Measurements from ENCODE around the gene LBHD1. TPM values are rescaled to one million over a fixed set of nuclear protein-coding genes. Genes with fewer than 3 reads are reported as not detected.

The LBHD1 gene
- 1.8 TPM for polyA plus RNA-seq (2013, experiment 1 of 2)
- polyA plus RNA-seq (2013, experiment 2 of 2), result 1.3 TPM

GRCh38 chr11:62671608-62672389 lies at the start of gene LBHD1, which contains the start of gene UQCC3:
LBHD1 (minus strand) TSS chr11:62672267; CDS start chr11:62670031, 2,236 bp downstream.
UQCC3 (plus strand) TSS chr11:62671673; CDS start chr11:62671746, 73 bp downstream.
- H3K4me3 ChIP-seq (ENCODE audit: low read length), result peak within 1 kb of the TSS; percentile 77
- no peaks in the 10 kb centered on the region for H3K27me3 ChIP-seq (ENCODE audit: insufficient read depth, low read length)
- 0 out of 2 replicates have a peak, but pooled peaks cover under 1% of the 10 kb centered on the region for H3K4me1 ChIP-seq (ENCODE audit: insufficient read depth, low read length)
- H3K27ac ChIP-seq (ENCODE audit: low read depth, low read length), result peak within 1 kb of the TSS; percentile 72
- H3K9me3 ChIP-seq (ENCODE audit: insufficient read depth, low read depth, low read length), result no peaks in the 10 kb centered on the region
- H3K36me3 ChIP-seq (ENCODE audit: insufficient read depth, low read length), result peaks cover 43% of the 10 kb centered on the region
- 1% methylated on average over 59 of the region's 59 CpGs for WGBS
- peak within 1 kb of the TSS; percentile 88 for H3K9ac ChIP-seq (ENCODE audit: low read depth, low read length)

GRCh38 chr11:62719302-62719978 lies 47.4 kb upstream of the LBHD1 start:
- H3K27me3 ChIP-seq (ENCODE audit: insufficient read depth, low read length), result no peaks in the 10 kb centered on the region
- H3K9ac ChIP-seq (ENCODE audit: low read depth, low read length), result no peak overlapping the region
- no peak overlapping the region for H3K27ac ChIP-seq (ENCODE audit: low read depth, low read length)

GRCh38 chr11:62716816-62717215 lies 44.7 kb upstream of the LBHD1 start:
- no peaks in the 10 kb centered on the region for H3K4me1 ChIP-seq (ENCODE audit: insufficient read depth, low read length)
- H3K36me3 ChIP-seq (ENCODE audit: insufficient read depth, low read length), result peaks cover 98% of the 10 kb centered on the region
- H3K4me3 ChIP-seq (ENCODE audit: low read length), result no peak overlapping the region
- no peak overlapping the region for H3K27ac ChIP-seq (ENCODE audit: low read depth, low read length)
- WGBS, result 98% methylated on average over 10 of the region's 11 CpGs
- no peaks in the 10 kb centered on the region for H3K27me3 ChIP-seq (ENCODE audit: insufficient read depth, low read length)
- no peaks in the 10 kb centered on the region for H3K9me3 ChIP-seq (ENCODE audit: insufficient read depth, low read depth, low read length)
- H3K9ac ChIP-seq (ENCODE audit: low read depth, low read length), result no peak overlapping the region

More at GRCh38 chr11:62719302-62719978, 47.4 kb upstream of the LBHD1 start:
- Histone ChIP-seq H3K9me3 (ENCODE audit: insufficient read depth, low read depth, low read length) (no peaks in the 10 kb centered on the region), H3K36me3 (ENCODE audit: insufficient read depth, low read length) (peaks cover 99% of the 10 kb centered on the region), H3K4me1 (ENCODE audit: insufficient read depth, low read length) (peaks cover under 1% of the 10 kb centered on the region; the same call in 1 of the 2 replicates), H3K4me3 (ENCODE audit: low read length) (no peak overlapping the region)
- 91% methylated on average over 2 of the region's 2 CpGs for WGBS

GRCh38 chr11:62716206-62716605 lies 44.1 kb upstream of the LBHD1 start:
- Histone ChIP-seq H3K36me3 (ENCODE audit: insufficient read depth, low read length) (peaks cover 98% of the 10 kb centered on the region), H3K4me3 (ENCODE audit: low read length) (no peak overlapping the region), H3K27ac (ENCODE audit: low read depth, low read length) (no peak overlapping the region), H3K9me3 (ENCODE audit: insufficient read depth, low read depth, low read length) (no peaks in the 10 kb centered on the region), H3K9ac (ENCODE audit: low read depth, low read length) (no peak overlapping the region), H3K27me3 (ENCODE audit: insufficient read depth, low read length) (no peaks in the 10 kb centered on the region), H3K4me1 (ENCODE audit: insufficient read depth, low read length) (no peaks in the 10 kb centered on the region)
- 96% methylated on average over 5 of the region's 5 CpGs for WGBS

GRCh38 chr11:62715150-62716130 lies 43.4 kb upstream of the LBHD1 start:
- WGBS, result 95% methylated on average over 24 of the region's 24 CpGs
- no peak overlapping the region for H3K4me3 ChIP-seq (ENCODE audit: low read length)
- H3K27me3 ChIP-seq (ENCODE audit: insufficient read depth, low read length), result no peaks in the 10 kb centered on the region
- peaks cover 98% of the 10 kb centered on the region for H3K36me3 ChIP-seq (ENCODE audit: insufficient read depth, low read length)
- H3K9ac ChIP-seq (ENCODE audit: low read depth, low read length), result no peak overlapping the region
- no peaks in the 10 kb centered on the region for H3K9me3 ChIP-seq (ENCODE audit: insufficient read depth, low read depth, low read length)
- no peak overlapping the region for H3K27ac ChIP-seq (ENCODE audit: low read depth, low read length)
- H3K4me1 ChIP-seq (ENCODE audit: insufficient read depth, low read length), result peaks cover under 1% of the 10 kb centered on the region; the same call in 1 of the 2 replicates

GRCh38 chr11:62713343-62713742 lies 41.3 kb upstream of the LBHD1 start:
- Histone ChIP-seq H3K9ac (ENCODE audit: low read depth, low read length) (no peak overlapping the region), H3K36me3 (ENCODE audit: insufficient read depth, low read length) (peaks cover 81% of the 10 kb centered on the region)
- WGBS, result 100% methylated on average over 1 of the region's 2 CpGs

GRCh38 chr11:62712861-62713260 lies 40.8 kb upstream of the LBHD1 start:
- Histone ChIP-seq H3K36me3 (ENCODE audit: insufficient read depth, low read length) (peaks cover 76% of the 10 kb centered on the region), H3K9me3 (ENCODE audit: insufficient read depth, low read depth, low read length) (no peaks in the 10 kb centered on the region), H3K27me3 (ENCODE audit: insufficient read depth, low read length) (no peaks in the 10 kb centered on the region), H3K27ac (ENCODE audit: low read depth, low read length) (no peak overlapping the region), H3K4me3 (ENCODE audit: low read length) (no peak overlapping the region), H3K9ac (ENCODE audit: low read depth, low read length) (no peak overlapping the region), H3K4me1 (ENCODE audit: insufficient read depth, low read length) (peaks cover 13% of the 10 kb centered on the region)
- 96% methylated on average over 3 of the region's 3 CpGs for WGBS

More at GRCh38 chr11:62713343-62713742, 41.3 kb upstream of the LBHD1 start:
- Histone ChIP-seq H3K4me3 (ENCODE audit: low read length) (no peak overlapping the region), H3K27ac (ENCODE audit: low read depth, low read length) (peak overlapping the region; percentile 12; the same call in 1 of the 2 replicates), H3K9me3 (ENCODE audit: insufficient read depth, low read depth, low read length) (no peaks in the 10 kb centered on the region), H3K4me1 (ENCODE audit: insufficient read depth, low read length) (peaks cover 9% of the 10 kb centered on the region), H3K27me3 (ENCODE audit: insufficient read depth, low read length) (no peaks in the 10 kb centered on the region)

GRCh38 chr11:62712276-62712812 lies 40.3 kb upstream of the LBHD1 start:
- Histone ChIP-seq H3K4me1 (ENCODE audit: insufficient read depth, low read length) (peaks cover 17% of the 10 kb centered on the region), H3K4me3 (ENCODE audit: low read length) (no peak overlapping the region), H3K36me3 (ENCODE audit: insufficient read depth, low read length) (peaks cover 71% of the 10 kb centered on the region), H3K27ac (ENCODE audit: low read depth, low read length) (no peak overlapping the region), H3K27me3 (ENCODE audit: insufficient read depth, low read length) (no peaks in the 10 kb centered on the region), H3K9me3 (ENCODE audit: insufficient read depth, low read depth, low read length) (no peaks in the 10 kb centered on the region), H3K9ac (ENCODE audit: low read depth, low read length) (no peak overlapping the region)
- 95% methylated on average over 6 of the region's 6 CpGs for WGBS

- Histone ChIP-seq H3K36me3 (ENCODE audit: insufficient read depth, low read length) (peaks cover 50% of the 10 kb centered on the region), H3K9ac (ENCODE audit: low read depth, low read length) (peak overlapping the region; percentile 95), H3K4me3 (ENCODE audit: low read length) (peak overlapping the region; percentile 82), H3K27me3 (ENCODE audit: insufficient read depth, low read length) (no peaks in the 10 kb centered on the region), H3K27ac (ENCODE audit: low read depth, low read length) (peak overlapping the region; percentile 99), H3K4me1 (ENCODE audit: insufficient read depth, low read length) (peaks cover 21% of the 10 kb centered on the region), H3K9me3 (ENCODE audit: insufficient read depth, low read depth, low read length) (no peaks in the 10 kb centered on the region)
- WGBS, result 76% methylated on average over 7 of the region's 7 CpGs
Measured at GRCh38 chr11:62710001-62710345, 37.9 kb upstream of the LBHD1 start.

GRCh38 chr11:62709247-62710000 lies 37.4 kb upstream of the LBHD1 start:
- Histone ChIP-seq H3K4me1 (ENCODE audit: insufficient read depth, low read length) (peaks cover 21% of the 10 kb centered on the region), H3K9ac (ENCODE audit: low read depth, low read length) (peak overlapping the region; percentile 95), H3K4me3 (ENCODE audit: low read length) (peak overlapping the region; percentile 82), H3K27ac (ENCODE audit: low read depth, low read length) (peak overlapping the region; percentile 99), H3K9me3 (ENCODE audit: insufficient read depth, low read depth, low read length) (no peaks in the 10 kb centered on the region), H3K36me3 (ENCODE audit: insufficient read depth, low read length) (peaks cover 47% of the 10 kb centered on the region), H3K27me3 (ENCODE audit: insufficient read depth, low read length) (no peaks in the 10 kb centered on the region)
- 5% methylated on average over 47 of the region's 47 CpGs for WGBS

Data from HUES64 (cell line).